ENCODE measurements around the gene CEACAM1.

Gene CEACAM1

DNA sequence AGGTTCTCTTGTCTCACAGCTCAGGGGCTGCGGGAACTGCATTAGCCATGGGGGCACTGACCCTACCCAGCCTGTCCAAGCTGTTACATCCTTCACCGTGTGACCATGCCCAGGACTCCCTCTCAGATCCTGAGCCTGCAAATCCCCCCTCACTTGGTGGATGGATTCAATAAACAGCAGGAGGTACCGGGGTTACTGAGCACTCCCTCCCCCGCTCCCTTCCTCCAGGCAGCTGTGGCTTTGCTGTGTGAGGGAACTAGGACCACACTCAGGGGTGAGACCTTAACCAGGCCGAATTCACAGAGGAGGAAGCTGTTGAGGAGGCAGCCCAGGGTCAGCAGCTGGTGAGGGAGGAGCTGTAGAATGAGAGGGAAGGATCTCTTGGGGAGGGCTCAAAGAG, 27.0 kb upstream of the CEACAM1 start:
- ATAC-seq = no peak
- TF ChIP-seq, protein P1, sequence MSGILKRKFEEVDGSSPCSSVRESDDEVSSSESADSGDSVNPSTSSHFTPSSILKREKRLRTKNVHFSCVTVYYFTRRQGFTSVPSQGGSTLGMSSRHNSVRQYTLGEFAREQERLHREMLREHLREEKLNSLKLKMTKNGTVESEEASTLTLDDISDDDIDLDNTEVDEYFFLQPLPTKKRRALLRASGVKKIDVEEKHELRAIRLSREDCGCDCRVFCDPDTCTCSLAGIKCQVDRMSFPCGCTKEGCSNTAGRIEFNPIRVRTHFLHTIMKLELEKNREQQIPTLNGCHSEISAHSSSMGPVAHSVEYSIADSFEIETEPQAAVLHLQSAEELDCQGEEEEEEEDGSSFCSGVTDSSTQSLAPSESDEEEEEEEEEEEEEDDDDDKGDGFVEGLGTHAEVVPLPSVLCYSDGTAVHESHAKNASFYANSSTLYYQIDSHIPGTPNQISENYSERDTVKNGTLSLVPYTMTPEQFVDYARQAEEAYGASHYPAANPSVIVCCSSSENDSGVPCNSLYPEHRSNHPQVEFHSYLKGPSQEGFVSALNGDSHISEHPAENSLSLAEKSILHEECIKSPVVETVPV (CRISPR knock-in tag; IDR thresholded peaks at IDR 0.05) = no peak
- no peak for TF ChIP-seq TCF4 (CRISPR knock-in tag; IDR thresholded peaks at IDR 0.05; ENCODE audit: borderline replicate concordance)
- no peak for TF ChIP-seq ZNF70 (CRISPR knock-in tag; IDR thresholded peaks at IDR 0.05)
- TF ChIP-seq, protein P2, sequence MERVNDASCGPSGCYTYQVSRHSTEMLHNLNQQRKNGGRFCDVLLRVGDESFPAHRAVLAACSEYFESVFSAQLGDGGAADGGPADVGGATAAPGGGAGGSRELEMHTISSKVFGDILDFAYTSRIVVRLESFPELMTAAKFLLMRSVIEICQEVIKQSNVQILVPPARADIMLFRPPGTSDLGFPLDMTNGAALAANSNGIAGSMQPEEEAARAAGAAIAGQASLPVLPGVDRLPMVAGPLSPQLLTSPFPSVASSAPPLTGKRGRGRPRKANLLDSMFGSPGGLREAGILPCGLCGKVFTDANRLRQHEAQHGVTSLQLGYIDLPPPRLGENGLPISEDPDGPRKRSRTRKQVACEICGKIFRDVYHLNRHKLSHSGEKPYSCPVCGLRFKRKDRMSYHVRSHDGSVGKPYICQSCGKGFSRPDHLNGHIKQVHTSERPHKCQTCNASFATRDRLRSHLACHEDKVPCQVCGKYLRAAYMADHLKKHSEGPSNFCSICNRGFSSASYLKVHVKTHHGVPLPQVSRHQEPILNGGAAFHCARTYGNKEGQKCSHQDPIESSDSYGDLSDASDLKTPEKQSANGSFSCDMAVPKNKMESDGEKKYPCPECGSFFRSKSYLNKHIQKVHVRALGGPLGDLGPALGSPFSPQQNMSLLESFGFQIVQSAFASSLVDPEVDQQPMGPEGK (CRISPR knock-in tag; IDR thresholded peaks at IDR 0.05; ENCODE audit: borderline replicate concordance) = no peak
- no peak for TF ChIP-seq ARNTL (CRISPR knock-in tag; IDR thresholded peaks at IDR 0.05; ENCODE audit: borderline replicate concordance, low read depth)

DNA sequence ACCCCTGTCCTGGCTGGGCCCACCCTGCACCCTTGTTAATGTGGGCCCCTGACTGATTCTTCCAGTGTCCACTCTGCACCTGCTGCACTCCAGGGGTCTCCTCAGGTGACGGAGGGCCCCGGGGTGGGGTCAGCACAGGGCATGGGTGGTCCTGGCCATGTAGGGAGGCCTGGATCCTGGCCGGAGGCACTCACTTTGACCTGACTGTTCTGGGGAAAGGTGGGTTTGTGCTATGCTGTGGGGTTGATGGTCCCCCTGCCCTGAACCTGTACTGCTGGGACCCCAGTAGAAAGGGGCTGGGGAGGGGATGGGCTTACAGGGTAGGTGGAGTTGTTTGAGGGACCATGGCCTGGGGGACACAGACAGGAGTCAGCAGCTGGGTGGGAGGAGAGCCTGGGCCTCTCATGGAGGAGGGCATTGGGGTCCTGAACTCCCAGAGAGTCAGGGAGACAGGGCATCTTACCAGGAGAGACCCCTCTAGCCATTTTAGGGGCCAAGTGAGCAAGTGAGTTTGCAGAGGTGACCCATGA, 25.8 kb upstream of the CEACAM1 start:
- ATAC-seq = no peak
- no peak for TF ChIP-seq OSR1 (CRISPR knock-in tag; IDR thresholded peaks at IDR 0.05)
- TF ChIP-seq, protein P3, sequence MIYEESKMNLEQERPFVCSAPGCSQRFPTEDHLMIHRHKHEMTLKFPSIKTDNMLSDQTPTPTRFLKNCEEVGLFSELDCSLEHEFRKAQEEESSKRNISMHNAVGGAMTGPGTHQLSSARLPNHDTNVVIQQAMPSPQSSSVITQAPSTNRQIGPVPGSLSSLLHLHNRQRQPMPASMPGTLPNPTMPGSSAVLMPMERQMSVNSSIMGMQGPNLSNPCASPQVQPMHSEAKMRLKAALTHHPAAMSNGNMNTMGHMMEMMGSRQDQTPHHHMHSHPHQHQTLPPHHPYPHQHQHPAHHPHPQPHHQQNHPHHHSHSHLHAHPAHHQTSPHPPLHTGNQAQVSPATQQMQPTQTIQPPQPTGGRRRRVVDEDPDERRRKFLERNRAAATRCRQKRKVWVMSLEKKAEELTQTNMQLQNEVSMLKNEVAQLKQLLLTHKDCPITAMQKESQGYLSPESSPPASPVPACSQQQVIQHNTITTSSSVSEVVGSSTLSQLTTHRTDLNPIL (CRISPR knock-in tag; IDR thresholded peaks at IDR 0.05; ENCODE audit: low read depth) = no peak
- TF ChIP-seq, protein P1 (CRISPR knock-in tag; IDR thresholded peaks at IDR 0.05) = no peak
- no peak for TF ChIP-seq ZFP30 (CRISPR knock-in tag; IDR thresholded peaks at IDR 0.05)
- TF ChIP-seq, protein P2 (CRISPR knock-in tag; IDR thresholded peaks at IDR 0.05; ENCODE audit: borderline replicate concordance) = no peak
- TF ChIP-seq ZNF8 (CRISPR knock-in tag; IDR thresholded peaks at IDR 0.05) = no peak
- TF ChIP-seq TCF4 (CRISPR knock-in tag; IDR thresholded peaks at IDR 0.05; ENCODE audit: borderline replicate concordance) = no peak
- TF ChIP-seq ESRRG (CRISPR knock-in tag; IDR thresholded peaks at IDR 0.05) = no peak
- TF ChIP-seq TOX (CRISPR knock-in tag; IDR thresholded peaks at IDR 0.05; ENCODE audit: borderline replicate concordance) = no peak
- no peak for TF ChIP-seq ZNF70 (CRISPR knock-in tag; IDR thresholded peaks at IDR 0.05)

DNA sequence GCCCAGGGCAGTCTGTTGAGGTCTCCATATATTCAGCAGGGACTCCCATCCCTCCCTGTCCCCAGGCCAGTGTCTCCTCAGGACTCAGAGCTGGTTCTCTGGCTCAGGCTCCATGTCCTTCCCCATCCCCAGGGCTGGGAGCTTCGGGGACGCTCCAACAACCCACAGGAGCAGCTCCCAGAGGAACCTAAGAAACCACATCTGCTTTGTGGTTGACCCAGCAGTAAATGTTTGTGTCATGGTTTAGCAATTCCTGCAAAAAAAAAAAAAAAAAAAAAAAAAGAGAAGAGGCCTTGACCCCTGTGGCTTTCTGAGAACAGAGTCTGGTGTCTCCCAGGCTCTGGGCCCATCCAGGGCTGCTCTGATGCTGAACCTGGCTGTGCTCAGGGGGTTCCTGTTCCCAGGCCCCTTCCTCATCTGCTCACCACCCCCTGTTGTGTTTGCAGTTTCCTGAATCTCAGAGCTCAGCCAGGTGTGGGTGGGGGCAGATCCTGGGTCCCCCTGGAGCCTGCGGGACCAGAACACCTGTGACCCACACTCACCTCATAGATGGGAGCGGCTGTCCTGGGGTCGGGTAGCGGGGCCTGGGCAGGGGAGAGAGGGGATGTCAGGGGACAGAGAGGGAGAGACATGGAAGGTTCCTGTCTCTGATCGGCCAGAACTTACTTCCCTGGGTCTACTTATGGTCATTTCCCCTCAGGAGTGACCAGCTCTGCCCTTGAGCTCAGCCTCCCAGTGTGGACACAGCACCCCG, 25.2 kb upstream of the CEACAM1 start:
- TF ChIP-seq PPARA (CRISPR knock-in tag; IDR thresholded peaks at IDR 0.05; ENCODE audit: borderline replicate concordance) (no peak), CSDC2 (CRISPR knock-in tag; IDR thresholded peaks at IDR 0.05) (no peak), ZFP30 (CRISPR knock-in tag; IDR thresholded peaks at IDR 0.05) (no peak), GLIS3 (CRISPR knock-in tag; IDR thresholded peaks at IDR 0.05) (no peak), TCF4 (CRISPR knock-in tag; IDR thresholded peaks at IDR 0.05; ENCODE audit: borderline replicate concordance) (no peak), ZNF565 (CRISPR knock-in tag; conservative IDR thresholded peaks at IDR 0.05; ENCODE audit: low read depth) (no peak), ZFP3 (CRISPR knock-in tag; IDR thresholded peaks at IDR 0.05) (no peak), ARNTL (CRISPR knock-in tag; IDR thresholded peaks at IDR 0.05; ENCODE audit: borderline replicate concordance, low read depth) (no peak), TOX (CRISPR knock-in tag; IDR thresholded peaks at IDR 0.05; ENCODE audit: borderline replicate concordance) (no peak), BACH2 (CRISPR knock-in tag; IDR thresholded peaks at IDR 0.05; ENCODE audit: borderline replicate concordance) (no peak), OSR1 (CRISPR knock-in tag; IDR thresholded peaks at IDR 0.05) (no peak), ISL1 (CRISPR knock-in tag; IDR thresholded peaks at IDR 0.05) (no peak), SNAI2 (CRISPR knock-in tag; IDR thresholded peaks at IDR 0.05) (no peak), ESRRG (CRISPR knock-in tag; IDR thresholded peaks at IDR 0.05) (no peak)
- TF ChIP-seq, protein P2 (CRISPR knock-in tag; IDR thresholded peaks at IDR 0.05; ENCODE audit: borderline replicate concordance) = no peak
- TF ChIP-seq, protein P4, sequence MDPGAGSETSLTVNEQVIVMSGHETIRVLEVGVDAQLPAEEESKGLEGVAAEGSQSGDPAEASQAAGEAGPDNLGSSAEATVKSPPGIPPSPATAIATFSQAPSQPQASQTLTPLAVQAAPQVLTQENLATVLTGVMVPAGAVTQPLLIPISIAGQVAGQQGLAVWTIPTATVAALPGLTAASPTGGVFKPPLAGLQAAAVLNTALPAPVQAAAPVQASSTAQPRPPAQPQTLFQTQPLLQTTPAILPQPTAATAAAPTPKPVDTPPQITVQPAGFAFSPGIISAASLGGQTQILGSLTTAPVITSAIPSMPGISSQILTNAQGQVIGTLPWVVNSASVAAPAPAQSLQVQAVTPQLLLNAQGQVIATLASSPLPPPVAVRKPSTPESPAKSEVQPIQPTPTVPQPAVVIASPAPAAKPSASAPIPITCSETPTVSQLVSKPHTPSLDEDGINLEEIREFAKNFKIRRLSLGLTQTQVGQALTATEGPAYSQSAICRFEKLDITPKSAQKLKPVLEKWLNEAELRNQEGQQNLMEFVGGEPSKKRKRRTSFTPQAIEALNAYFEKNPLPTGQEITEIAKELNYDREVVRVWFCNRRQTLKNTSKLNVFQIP (CRISPR knock-in tag; IDR thresholded peaks at IDR 0.05; ENCODE audit: borderline replicate concordance, low read depth) = no peak
- ATAC-seq = peak; percentile 20; the same call in 1 of the 3 replicates
